Measurements from ENCODE around the gene MAP1B.

MAP1B gene

DNA sequence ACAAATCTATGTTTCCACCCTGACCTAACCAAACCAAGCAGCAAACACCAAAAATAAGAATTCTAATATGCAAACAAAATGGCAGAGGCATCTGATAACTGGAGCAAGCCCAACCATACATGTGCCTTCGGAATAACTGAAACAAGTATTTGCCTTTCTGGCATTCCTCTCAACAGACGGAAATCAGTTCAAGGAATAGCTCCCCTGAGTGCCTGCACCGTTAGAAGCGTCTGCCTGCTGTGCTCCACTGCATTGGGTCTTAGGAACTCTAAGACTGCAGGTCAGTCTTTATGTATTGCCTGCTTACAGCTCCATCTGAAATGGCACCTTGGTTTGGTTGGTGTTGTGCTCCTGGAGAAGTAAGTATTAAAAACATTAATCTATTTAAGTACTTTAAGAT lies 114.3 kb downstream of the MAP1B start:
- no peak for DNase-seq (ENCODE audit: low read depth in 1 of 2, low spot score in 1 of 2)

DNA sequence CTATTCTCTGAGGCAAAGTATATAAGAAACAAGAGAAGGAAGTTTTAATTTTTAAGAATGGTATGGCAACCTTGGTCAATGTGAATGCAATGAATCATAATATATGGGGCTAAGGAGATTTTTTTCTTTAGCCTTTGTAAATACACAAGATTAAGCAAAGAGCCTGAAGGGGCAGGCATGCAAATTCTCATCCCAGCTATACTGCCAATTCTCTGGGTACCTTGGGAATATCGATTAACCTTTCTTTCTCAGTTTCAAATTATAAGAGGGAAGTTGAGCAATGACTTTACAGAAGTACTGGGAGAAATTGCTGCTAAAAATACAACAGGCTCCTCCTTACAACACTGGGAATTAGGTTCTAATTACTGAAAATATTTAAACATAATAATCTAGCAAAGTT lies 115.2 kb downstream of the MAP1B start:
- DNase-seq (ENCODE audit: low read depth in 1 of 2, low spot score in 1 of 2), result no peak

DNA sequence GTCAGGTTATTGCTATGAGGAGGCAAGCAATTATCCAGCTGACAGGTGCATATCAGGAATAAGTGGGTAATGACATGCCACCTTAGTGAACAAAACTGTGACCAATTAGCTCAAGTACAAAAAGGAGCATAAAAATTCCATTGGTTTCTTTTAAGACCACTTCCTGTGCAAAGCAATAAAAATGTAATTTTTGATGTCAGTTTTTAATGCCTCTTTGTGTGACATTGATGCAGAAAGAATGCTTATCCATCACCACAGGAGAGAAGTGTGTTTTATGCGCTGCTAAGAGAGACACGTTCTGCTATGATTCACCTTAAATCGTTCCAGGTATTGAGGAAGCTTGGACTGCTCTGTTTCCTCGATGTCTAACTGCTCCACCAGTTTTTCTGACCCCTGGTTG lies 116.1 kb downstream of the MAP1B start:
- no peak for DNase-seq (ENCODE audit: low read depth in 1 of 2, low spot score in 1 of 2)

DNA sequence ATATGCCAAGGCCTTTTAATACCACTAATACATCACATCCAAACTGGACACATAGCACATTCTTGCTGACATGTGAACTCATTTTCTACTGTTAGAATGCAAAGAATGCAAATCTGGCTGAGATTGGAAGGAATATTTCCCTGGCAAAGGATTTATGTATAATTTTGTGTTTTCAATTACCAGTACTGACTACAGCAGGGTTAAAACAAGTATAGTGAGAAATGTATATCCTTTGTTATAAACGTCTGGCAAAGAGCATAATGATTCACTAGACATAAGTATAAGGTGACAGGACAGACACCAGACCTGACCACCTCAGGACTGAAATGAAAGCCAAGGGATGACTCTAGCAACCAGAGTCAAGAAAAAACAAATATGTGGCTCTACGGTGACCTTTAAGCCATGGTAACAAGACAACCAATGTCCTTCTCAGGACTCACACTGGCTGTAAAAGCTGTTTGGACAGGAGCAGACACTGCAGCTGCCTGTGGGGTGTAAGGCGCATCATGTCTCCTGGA lies 117.7 kb downstream of the MAP1B start:
- DNase-seq (ENCODE audit: low read depth in 1 of 2, low spot score in 1 of 2), result no peak

DNA sequence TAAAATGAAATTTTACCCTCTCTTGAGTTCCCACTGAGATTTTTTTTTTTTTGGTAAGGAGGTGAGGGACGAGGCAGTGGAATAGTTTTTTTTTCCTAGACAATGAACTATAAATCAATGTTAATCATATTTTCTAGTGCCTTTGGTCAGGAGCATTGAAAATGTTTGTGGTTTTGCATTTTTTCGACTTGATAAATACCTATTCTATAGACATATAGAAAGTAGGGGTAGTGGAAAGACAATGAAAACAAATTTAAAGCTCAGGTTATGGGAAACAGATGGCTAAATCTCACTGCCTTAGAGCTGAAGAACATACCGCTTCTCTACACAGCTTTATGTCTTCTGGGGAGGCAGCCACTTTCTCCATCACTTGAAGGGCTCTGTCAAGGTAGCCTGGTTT lies 118.5 kb downstream of the MAP1B start:
- no peak for DNase-seq (ENCODE audit: low read depth in 1 of 2, low spot score in 1 of 2)

DNA sequence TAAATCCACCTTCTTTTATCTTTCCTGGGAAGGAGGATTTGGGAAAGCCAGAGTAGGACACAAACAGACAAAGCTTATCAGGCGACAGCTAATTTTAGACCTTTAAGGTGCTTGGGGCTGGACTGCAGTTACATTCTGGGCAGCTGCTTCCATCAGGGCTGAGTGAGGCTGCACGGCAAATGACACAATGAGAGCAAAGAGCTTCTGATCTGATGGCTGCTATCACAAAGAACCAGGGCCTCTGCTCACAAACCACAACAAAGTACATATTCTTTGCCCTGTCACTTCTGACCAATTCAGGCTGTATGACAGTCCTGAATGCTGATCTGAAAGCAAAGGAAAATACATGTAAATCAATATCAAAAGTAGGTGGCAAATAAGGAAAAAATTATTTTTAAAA lies 119.7 kb downstream of the MAP1B start:
- DNase-seq (ENCODE audit: low read depth in 1 of 2, low spot score in 1 of 2), result no peak

DNA sequence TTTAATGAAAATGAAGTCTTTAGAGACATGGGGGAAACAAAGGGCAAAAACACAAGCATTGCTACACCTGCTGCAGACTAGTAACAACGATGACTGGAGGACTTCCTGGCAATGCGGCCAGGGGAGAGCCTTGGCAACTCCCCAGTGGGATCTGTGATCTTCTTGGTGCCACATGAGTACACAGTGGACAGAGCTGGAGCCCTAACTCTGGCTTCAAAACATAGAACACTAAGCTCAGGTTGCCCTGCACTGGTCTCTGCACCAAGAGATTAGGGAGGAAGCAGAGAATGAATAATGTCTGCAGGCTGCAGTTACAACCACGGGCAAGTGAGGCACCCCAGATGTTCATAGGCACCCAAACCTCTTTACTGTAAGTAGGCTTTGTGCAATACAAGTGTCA lies 121.7 kb downstream of the MAP1B start:
- DNase-seq (ENCODE audit: low read depth in 1 of 2, low spot score in 1 of 2), result no peak

DNA sequence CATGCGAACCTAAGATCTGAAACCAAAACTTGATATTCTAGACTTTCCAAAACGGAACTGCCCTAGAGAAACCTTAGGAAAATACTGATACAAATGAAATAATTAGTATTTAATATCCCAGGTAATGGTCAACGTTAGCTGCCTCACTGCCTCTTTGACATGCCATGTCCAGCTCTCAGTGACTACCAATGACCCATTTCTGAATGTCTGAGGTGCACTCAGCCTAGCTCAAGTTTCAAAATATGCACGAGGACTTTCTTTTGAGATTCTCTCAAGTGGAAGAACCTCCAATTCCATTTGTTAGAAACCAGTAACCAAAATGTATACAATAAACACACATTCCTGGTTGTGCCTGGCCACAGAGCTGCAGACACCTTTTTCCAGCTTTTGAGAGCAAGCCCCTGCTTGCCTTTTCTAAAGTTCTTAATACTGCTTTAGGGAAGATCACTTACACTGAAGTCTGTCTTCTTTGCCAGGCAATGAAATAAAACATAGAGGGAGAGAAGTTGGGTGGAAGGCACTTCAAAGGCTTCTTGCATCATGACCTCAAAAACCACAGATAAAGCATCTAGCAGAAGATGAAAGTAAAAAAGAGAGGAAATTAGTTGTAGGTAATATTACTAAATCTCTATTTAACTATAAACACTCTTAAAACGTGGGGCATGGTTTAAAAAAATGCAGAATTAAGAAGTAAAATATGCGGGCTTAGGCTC lies 124.9 kb downstream of the MAP1B start:
- no peak for DNase-seq (ENCODE audit: low read depth in 1 of 2, low spot score in 1 of 2)

DNA sequence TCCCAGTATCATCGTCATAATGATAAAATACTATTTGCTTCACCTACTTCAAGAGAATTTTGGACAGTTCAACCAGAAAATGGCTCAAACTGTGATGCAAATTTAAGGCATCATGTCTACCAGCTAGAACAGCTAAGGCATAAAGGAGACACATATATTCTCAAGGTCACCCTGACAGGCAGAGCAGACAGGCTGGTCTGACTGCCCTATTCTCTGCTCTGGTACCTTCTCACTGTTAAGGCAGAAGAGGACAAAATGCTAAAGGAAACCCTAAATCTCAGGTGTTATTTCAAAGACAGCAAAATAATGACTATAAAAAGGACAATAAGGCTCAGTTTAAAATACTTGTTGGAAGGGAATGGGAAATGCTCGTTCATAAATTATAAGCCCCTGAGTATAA lies 125.6 kb downstream of the MAP1B start:
- DNase-seq (ENCODE audit: low read depth in 1 of 2, low spot score in 1 of 2), result no peak

DNA sequence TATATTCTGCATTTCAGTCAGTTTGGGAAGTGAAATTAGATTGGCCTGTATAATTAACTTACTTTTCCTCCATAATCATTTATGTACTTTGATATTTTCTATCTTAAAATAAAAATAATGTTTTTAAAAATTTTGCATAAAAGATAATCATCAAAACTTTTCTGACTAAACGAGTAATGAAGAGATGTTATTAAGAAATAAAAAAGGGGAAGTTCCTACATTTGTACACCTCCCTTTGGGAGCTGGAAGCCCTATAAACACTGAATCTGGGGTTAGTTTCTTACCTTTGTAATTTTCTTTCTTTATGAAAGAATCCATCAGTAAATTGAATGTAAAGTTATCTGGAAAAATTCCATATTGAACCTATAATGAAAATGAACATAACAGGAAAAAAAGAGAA lies 126.6 kb downstream of the MAP1B start:
- DNase-seq (ENCODE audit: low read depth in 1 of 2, low spot score in 1 of 2), result no peak

DNA sequence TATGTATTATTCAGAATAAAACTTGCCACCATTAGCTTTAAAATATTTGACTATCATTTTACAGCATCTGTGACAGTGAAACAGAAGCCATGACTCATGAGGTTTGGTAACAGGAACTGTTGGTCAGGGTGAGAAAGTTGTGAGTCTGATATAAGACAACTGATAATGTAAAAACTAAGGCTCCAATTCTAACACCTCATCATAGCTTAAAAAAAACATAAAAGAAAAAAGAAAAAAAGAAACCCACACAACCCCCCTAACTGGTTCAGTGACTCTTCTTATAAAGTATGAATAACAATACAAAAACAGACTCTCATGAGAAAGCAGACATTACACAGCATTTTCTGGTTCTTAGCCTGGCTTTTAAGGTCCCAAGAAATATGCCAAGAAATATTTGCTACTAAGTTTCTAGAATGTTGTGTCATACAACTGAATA lies 127.0 kb downstream of the MAP1B start:
- peak in 1 of 2 donors; percentile 1 for DNase-seq (ENCODE audit: low read depth in 1 of 2, low spot score in 1 of 2)

DNA sequence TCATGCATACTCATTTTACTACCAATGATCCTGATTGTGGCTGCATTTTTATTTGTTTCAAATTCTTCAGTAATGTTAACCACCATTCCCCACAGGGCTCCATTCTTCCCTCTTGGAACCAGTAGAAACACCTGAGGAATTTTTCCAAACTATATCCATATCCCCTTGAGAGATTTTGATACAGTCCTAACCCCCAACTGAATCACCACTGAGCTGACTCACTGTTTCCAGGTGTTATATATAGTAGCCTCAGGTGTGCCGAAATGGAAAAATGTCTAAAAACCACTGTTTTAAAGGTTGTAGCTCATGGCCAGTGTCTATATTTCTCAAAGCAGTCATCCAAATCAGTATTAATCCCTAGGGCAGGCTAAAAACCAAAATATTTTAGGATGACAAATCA lies 127.6 kb downstream of the MAP1B start:
- DNase-seq (ENCODE audit: low read depth in 1 of 2, low spot score in 1 of 2), result no peak

DNA sequence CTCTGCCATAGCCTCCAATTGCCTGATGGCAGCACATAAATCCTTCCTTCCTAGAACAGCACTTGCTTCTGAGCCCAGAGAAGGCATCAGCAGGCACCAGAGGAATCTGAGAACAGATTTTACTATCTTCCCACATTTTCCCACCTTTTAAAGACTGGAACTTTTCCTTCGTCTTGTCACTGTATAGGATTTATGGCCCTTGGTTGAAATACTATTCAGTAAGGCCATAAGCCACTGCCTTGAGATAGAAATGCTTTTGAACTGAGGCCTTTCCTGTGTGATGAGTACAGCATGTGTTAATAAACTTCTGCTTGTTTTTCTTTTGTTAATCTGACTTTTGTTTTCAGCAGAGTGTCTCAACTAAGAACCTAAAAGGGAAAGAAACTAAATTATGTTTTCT lies 128.4 kb downstream of the MAP1B start:
- DNase-seq (ENCODE audit: low read depth in 1 of 2, low spot score in 1 of 2), result no peak

DNA sequence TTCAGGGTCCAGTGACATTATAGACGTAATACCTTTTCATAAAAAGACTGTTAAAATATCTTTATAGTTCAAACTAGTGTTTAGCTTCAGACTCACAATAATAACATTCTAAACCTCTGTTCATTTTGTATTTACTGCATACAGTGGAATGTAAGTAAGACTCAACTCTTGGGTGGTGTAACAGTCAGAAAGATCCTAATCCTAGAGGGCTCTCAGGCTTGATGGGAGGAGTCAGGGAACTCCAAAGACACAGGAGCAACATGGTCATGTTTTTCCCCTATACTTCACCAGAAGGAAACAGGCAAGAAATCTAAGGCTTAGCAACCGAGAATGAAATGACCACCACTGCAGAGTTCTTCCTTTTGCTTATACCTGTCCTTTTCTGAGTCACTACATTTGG lies 130.1 kb downstream of the MAP1B start:
- DNase-seq (ENCODE audit: low read depth in 1 of 2, low spot score in 1 of 2), result no peak

DNA sequence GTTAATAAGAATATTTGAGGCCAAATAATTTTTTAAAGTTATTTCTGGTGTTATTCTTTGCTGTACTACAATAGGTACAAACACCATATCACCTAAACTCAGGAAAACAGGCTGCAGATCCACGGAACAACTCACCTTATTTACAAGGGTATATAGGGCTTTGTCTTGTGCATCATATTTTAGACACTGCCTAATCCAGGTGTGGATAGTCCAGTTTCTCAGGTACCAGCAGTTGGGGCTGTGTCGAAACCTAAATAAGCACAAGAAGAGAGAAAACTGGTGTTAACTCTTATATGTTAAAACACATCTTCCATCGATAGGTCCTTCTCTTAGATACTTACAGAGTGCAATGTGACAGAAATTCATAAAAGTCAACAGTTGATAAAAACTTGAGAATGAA lies 130.6 kb downstream of the MAP1B start:
- DNase-seq (ENCODE audit: low read depth in 1 of 2, low spot score in 1 of 2), result no peak

DNA sequence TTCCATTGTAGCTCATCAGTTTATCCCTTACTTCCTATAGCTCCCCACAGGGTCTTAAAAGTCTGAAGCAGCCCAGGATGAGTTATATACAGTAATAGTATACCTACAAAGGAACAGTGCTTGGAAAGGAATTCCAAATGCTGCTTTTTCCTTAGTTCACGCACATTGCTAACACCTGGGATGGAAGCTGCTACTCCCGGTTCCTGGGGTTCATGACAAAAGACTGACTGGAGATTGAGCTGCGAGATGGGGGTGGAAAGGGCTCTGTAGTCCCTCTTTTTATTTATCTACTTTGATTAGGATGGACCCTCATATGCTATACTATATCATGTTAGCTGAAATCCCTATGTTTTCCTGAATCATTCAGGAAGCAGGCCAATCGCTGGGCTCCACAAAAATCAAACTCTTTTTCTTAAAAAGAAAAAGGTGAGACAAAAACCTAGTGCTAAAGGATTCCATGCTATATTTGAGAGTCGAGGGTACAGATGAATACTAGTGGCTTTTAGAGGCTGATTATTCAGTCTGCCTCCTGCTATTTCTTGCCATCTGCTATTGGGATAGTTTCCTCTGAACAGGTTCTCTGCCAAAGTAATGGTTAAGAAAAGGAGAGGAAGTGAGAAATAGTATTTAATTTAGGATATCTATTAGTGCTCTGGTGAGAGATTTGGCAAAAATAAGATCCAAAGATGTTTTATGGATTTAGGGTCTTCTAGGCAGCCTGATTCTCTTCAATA lies 131.6 kb downstream of the MAP1B start:
- no peak for DNase-seq (ENCODE audit: low read depth in 1 of 2, low spot score in 1 of 2)

DNA sequence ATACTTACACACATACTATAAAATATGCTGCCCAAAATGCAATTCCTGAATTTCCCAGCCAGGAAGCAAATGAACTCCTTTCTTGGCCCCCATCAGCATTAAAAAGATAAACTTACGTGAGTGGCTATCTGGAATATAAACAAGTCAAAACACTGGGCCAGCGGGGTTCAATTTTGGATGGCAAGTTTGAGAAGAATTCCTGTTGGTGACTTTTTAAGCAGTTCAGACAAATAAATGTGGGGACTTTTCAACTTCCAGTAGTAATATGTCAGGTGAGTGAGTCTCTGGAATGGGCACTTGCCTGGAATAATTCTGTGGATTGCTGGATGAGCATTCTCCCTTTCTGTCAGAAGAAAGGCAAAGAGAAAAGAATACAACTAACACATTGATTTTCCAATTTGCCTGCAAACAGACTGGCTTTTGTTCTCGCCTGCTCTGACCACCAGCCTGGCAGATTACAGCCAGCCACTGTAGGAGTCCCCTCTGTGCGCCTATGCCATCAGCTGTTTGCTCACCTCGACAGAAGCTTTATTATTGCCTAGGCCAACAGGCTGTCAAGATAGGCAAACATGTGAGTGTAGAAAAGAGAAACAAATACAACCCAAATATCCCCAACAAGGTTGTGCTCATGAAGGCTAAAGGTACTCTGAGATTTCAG lies 134.2 kb downstream of the MAP1B start:
- no peak for DNase-seq (ENCODE audit: low read depth in 1 of 2, low spot score in 1 of 2)

DNA sequence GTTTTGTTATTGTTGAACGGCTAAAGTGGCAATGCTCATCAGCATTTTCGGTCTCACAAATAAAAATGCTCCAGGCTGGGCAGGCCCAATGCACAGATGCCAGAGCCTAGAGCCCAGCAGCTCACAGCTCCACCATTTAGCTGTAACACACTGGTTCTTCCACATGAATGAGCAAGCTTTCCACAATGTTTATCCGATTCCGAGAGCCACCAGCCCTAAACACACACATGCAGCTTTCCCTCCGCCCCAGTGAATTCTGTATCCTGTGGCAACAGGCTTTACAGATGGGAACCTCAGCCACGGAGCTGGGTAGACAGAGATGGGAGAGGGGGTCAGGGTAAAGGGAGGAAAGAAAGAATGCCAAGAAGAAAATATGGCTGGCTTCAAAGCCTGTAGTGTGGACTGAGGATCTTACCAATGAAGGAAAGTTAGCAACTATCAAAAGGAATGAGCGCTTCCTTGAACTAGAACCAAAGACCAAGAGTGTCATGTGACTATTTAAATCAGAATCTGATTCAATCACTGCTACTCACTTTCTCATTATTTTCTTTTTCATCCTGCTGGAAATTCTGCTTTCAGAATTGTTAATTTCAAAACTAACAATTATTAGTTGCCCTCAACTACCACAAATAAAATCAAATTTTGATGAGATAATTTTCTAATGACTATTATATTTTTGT lies 135.7 kb downstream of the MAP1B start:
- DNase-seq (ENCODE audit: low read depth in 1 of 2, low spot score in 1 of 2), result no peak

DNA sequence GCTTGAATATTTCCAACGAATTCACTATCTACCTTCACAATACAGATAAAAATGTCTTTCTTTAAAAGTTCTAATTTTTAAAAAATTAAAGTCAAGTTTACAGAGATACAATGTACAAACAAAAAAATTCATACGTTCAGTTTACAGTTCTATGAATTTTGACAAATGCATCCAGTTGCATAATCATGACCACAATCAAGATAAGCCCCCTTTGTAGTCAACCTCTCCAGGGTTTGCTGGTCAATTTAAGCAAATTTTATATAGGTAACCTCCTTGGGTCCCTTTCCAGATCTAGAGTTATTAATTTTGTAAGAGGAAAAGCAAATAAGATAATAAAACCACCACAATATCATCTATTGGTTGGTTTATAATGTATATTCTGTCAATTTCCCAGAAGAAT lies 136.4 kb downstream of the MAP1B start:
- DNase-seq (ENCODE audit: low read depth in 1 of 2, low spot score in 1 of 2), result no peak

DNA sequence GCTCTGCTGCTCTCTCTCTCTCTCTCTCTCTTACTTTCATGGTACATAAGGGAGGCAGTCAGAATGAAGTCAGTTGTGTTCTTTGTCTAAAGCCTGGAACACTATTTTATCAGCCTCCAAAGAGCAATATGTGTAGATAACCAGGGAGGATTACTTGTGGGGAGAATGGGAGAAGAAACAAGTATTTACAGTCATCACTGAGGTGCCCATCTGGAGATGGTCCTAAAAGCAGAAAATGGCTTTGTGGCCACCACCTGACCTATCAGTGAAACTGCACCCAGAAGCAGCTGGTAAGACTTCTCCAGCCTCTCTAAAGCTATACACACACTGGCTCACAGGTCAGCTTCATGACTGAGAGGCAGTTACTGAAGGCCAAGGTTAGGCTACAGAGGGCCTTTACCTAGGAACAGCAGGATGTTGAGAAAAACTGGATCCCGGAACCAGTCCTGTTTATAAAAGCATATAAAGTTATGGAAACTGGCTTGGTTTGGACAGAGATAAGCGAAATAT lies 137.6 kb downstream of the MAP1B start:
- DNase-seq (ENCODE audit: low read depth in 1 of 2, low spot score in 1 of 2), result no peak

DNA sequence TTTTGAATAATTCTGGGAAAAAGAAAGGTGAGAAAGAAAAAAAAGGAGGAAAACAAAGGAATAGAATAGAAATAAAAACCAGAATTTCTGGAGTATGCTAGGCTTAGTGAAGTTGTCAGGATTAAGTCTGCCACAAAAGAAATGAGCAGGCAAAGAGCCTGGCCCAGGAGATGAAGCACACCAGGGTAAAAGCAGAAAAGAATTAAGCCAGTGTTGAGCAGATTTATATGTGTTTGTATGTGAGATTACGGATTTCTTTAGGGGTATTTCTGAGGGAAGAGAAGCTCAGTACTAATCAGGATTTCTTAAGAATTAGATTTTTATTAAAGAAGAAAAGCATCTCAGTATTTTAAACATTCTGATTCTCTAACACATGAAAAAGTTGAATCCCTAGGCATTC lies 138.3 kb downstream of the MAP1B start:
- no peak for DNase-seq (ENCODE audit: low read depth in 1 of 2, low spot score in 1 of 2)

All from activated T-helper 1 cell treated with anti-CD3 and anti-CD28 coated beads, Interleukin-2, amount 50 U/mL, for 16 hours (primary cell).